Measurements from ENCODE around the gene SH2B3.

SH2B3 gene

GRCh38 chr12:111387747-111388323 lies 17.9 kb upstream of the SH2B3 start:
- Histone ChIP-seq H3K4me2 (ENCODE audit: low read depth, low read length, poor library complexity, severe bottlenecking) (no peak overlapping the region), H2AFZ (ENCODE audit: low read depth, low read length, severe bottlenecking) (no peak overlapping the region), H3K9ac (ENCODE audit: low read length) (no peak overlapping the region), H3K27ac (ENCODE audit: low read depth, low read length) (no peak overlapping the region), H3K4me3 (ENCODE audit: insufficient read depth, low read length, poor library complexity, severe bottlenecking) (no peak overlapping the region), H3F3A (ENCODE audit: insufficient read depth) (no peaks in the 10 kb centered on the region), H3K9me2 (replicated peaks; ENCODE audit: insufficient read depth, low read length) (no peaks in the 10 kb centered on the region), H3K36me3 (ENCODE audit: low read length) (no peaks in the 10 kb centered on the region), H3K79me2 (ENCODE audit: insufficient read depth, low read length) (no peaks in the 10 kb centered on the region), H3K27me3 (ENCODE audit: low read length) (no peaks in the 10 kb centered on the region), H3K9me3 (ENCODE audit: insufficient read depth, low read length) (no peaks in the 10 kb centered on the region), H4K20me1 (ENCODE audit: low read depth, low read length) (no peaks in the 10 kb centered on the region)
- TF ChIP-seq EZH2phosphoT487 (conservative IDR thresholded peaks at IDR 0.05; ENCODE audit: low read length) = no peak
- TF ChIP-seq, protein P1, sequence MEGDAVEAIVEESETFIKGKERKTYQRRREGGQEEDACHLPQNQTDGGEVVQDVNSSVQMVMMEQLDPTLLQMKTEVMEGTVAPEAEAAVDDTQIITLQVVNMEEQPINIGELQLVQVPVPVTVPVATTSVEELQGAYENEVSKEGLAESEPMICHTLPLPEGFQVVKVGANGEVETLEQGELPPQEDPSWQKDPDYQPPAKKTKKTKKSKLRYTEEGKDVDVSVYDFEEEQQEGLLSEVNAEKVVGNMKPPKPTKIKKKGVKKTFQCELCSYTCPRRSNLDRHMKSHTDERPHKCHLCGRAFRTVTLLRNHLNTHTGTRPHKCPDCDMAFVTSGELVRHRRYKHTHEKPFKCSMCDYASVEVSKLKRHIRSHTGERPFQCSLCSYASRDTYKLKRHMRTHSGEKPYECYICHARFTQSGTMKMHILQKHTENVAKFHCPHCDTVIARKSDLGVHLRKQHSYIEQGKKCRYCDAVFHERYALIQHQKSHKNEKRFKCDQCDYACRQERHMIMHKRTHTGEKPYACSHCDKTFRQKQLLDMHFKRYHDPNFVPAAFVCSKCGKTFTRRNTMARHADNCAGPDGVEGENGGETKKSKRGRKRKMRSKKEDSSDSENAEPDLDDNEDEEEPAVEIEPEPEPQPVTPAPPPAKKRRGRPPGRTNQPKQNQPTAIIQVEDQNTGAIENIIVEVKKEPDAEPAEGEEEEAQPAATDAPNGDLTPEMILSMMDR (IDR thresholded peaks at IDR 0.05; ENCODE audit: insufficient read depth, low read length, poor library complexity, severe bottlenecking) = no peak

GRCh38 chr12:111389635-111390034 lies 16.1 kb upstream of the SH2B3 start:
- H3K9me2 ChIP-seq (replicated peaks; ENCODE audit: insufficient read depth, low read length) = no peaks in the 10 kb centered on the region
- H3K9me3 ChIP-seq (ENCODE audit: insufficient read depth, low read length) = no peaks in the 10 kb centered on the region
- H3K4me2 ChIP-seq (ENCODE audit: low read depth, low read length, poor library complexity, severe bottlenecking) = no peak overlapping the region
- H3K36me3 ChIP-seq (ENCODE audit: low read length) = no peaks in the 10 kb centered on the region
- H3K27me3 ChIP-seq (ENCODE audit: low read length) = no peaks in the 10 kb centered on the region
- H4K20me1 ChIP-seq (ENCODE audit: low read depth, low read length) = no peaks in the 10 kb centered on the region
- H3K9ac ChIP-seq (ENCODE audit: low read length) = no peak overlapping the region
- TF ChIP-seq EZH2phosphoT487 (conservative IDR thresholded peaks at IDR 0.05; ENCODE audit: low read length) = no peak
- TF ChIP-seq, protein P1 (IDR thresholded peaks at IDR 0.05; ENCODE audit: insufficient read depth, low read length, poor library complexity, severe bottlenecking) = no peak
- H3F3A ChIP-seq (ENCODE audit: insufficient read depth) = no peaks in the 10 kb centered on the region
- H3K27ac ChIP-seq (ENCODE audit: low read depth, low read length) = no peak overlapping the region
- no peak overlapping the region for H2AFZ ChIP-seq (ENCODE audit: low read depth, low read length, severe bottlenecking)
- H3K79me2 ChIP-seq (ENCODE audit: insufficient read depth, low read length) = no peaks in the 10 kb centered on the region
- H3K4me3 ChIP-seq (ENCODE audit: insufficient read depth, low read length, poor library complexity, severe bottlenecking) = no peak overlapping the region

DNA sequence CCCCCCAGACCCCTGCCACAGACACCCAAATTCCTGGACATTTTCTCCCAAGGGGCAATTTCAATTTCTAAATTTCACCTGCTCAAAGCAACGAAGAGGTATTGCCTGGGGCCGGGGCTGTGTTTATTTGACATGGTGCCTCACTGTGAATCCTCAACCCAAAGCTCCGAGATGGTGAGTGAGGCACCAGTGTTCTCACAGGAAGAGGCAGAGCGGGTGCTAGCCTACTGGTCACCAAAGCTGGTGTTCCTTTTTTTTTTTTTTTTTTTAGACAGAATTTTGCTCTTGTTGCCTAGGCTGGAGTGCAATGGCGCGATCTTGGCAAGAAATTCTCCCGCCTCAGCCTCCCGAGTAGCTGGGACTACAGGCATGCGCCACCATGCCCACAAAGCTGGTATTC lies 14.8 kb upstream of the SH2B3 start:
- H3K9ac ChIP-seq (ENCODE audit: low read length) = no peak overlapping the region
- no peaks in the 10 kb centered on the region for H4K20me1 ChIP-seq (ENCODE audit: low read depth, low read length)
- H3K9me2 ChIP-seq (replicated peaks; ENCODE audit: insufficient read depth, low read length) = no peaks in the 10 kb centered on the region
- no peak overlapping the region for H3K4me3 ChIP-seq (ENCODE audit: insufficient read depth, low read length, poor library complexity, severe bottlenecking)
- H3K27ac ChIP-seq (ENCODE audit: low read depth, low read length) = no peak overlapping the region
- H3K9me3 ChIP-seq (ENCODE audit: insufficient read depth, low read length) = no peaks in the 10 kb centered on the region
- H3K27me3 ChIP-seq (ENCODE audit: low read length) = no peaks in the 10 kb centered on the region
- H2AFZ ChIP-seq (ENCODE audit: low read depth, low read length, severe bottlenecking) = no peak overlapping the region
- no peaks in the 10 kb centered on the region for H3K79me2 ChIP-seq (ENCODE audit: insufficient read depth, low read length)
- H3F3A ChIP-seq (ENCODE audit: insufficient read depth) = no peaks in the 10 kb centered on the region
- no peak overlapping the region for H3K4me2 ChIP-seq (ENCODE audit: low read depth, low read length, poor library complexity, severe bottlenecking)
- TF ChIP-seq EZH2phosphoT487 (conservative IDR thresholded peaks at IDR 0.05; ENCODE audit: low read length) = no peak
- TF ChIP-seq, protein P1 (IDR thresholded peaks at IDR 0.05; ENCODE audit: insufficient read depth, low read length, poor library complexity, severe bottlenecking) = no peak
- H3K36me3 ChIP-seq (ENCODE audit: low read length) = no peaks in the 10 kb centered on the region

Data from SU-DHL-6 (cell line).